Measurements from ENCODE around the gene MTF2. TPM values are rescaled to one million over a fixed set of nuclear protein-coding genes. Genes with fewer than 3 reads are reported as not detected.

The MTF2 gene
- total and polyA plus RNA-seq, 2 experiments from 2014 or later: 82.1 to 133 TPM

- H3K36me3 Mint-ChIP-seq (ENCODE audit: low read depth): no peaks in the 10 kb centered on the region
- Histone ChIP-seq H2AFZ (peak overlapping the region; percentile 54; the same call in 1 of the 2 replicates), H3K27me3 (ENCODE audit: insufficient read depth) (no peaks in the 10 kb centered on the region), H3K4me1 (ENCODE audit: insufficient read depth) (no peaks in the 10 kb centered on the region), H3K9me2 (ENCODE audit: insufficient read depth) (no peaks in the 10 kb centered on the region), H3K79me2 (replicated peaks; ENCODE audit: insufficient read depth) (no peaks in the 10 kb centered on the region), H3K27ac (ENCODE audit: low read depth) (no peak overlapping the region), H3K4me2 (no peak overlapping the region), H3K4me3 (no peak overlapping the region), H3K36me3 (ENCODE audit: insufficient read depth) (no peaks in the 10 kb centered on the region), H4K20me1 (replicated peaks; ENCODE audit: insufficient read depth) (no peaks in the 10 kb centered on the region), H3F3A (replicated peaks; ENCODE audit: low read depth) (no peaks in the 10 kb centered on the region)
- DNase-seq (ENCODE audit: low spot score) (no peak), ATAC-seq (no peak)
- no peaks in the 10 kb centered on the region for H3K27me3 Mint-ChIP-seq (ENCODE audit: insufficient read depth, low read depth, poor library complexity)
- no peak overlapping the region for H3K4me3 Mint-ChIP-seq
- H3K4me1 Mint-ChIP-seq: peaks cover 4% of the 10 kb centered on the region; the same call in 1 of the 3 replicates
- TF ChIP-seq ZNF462 (CRISPR knock-in tag; IDR thresholded peaks at IDR 0.05): no peak
- TF ChIP-seq POLR2AphosphoS5 (IDR thresholded peaks at IDR 0.05; ENCODE audit: low read depth): no peak
- H3K27ac Mint-ChIP-seq: no peak overlapping the region
- H3K9me3 Mint-ChIP-seq: no peaks in the 10 kb centered on the region
Measured at GRCh38 chr1:93033785-93034184, 45.3 kb upstream of the MTF2 start.

GRCh38 chr1:93034397-93034796 lies 44.7 kb upstream of the MTF2 start:
- H3K4me3 Mint-ChIP-seq: no peak overlapping the region
- no peaks in the 10 kb centered on the region for H3K9me3 Mint-ChIP-seq
- no peak for TF ChIP-seq ZNF331 (CRISPR knock-in tag; IDR thresholded peaks at IDR 0.05; ENCODE audit: low read depth)
- TF ChIP-seq CREB1 (CRISPR knock-in tag; IDR thresholded peaks at IDR 0.05; ENCODE audit: low read depth): no peak
- TF ChIP-seq STAT1 (IDR thresholded peaks at IDR 0.05; ENCODE audit: unreplicated experiment): no peak
- no peak for TF ChIP-seq ZNF462 (CRISPR knock-in tag; IDR thresholded peaks at IDR 0.05)
- no peak for TF ChIP-seq EZH2 (IDR thresholded peaks at IDR 0.05; ENCODE audit: low read depth, unreplicated experiment)
- Histone ChIP-seq H3K79me2 (replicated peaks; ENCODE audit: insufficient read depth) (no peaks in the 10 kb centered on the region), H3K27ac (ENCODE audit: low read depth) (no peak overlapping the region), H3K4me2 (no peak overlapping the region), H3F3A (replicated peaks; ENCODE audit: low read depth) (no peaks in the 10 kb centered on the region), H4K20me1 (replicated peaks; ENCODE audit: insufficient read depth) (no peaks in the 10 kb centered on the region), H3K4me1 (ENCODE audit: insufficient read depth) (no peaks in the 10 kb centered on the region), H3K9me2 (ENCODE audit: insufficient read depth) (no peaks in the 10 kb centered on the region), H2AFZ (no peak overlapping the region), H3K4me3 (no peak overlapping the region), H3K36me3 (ENCODE audit: insufficient read depth) (no peaks in the 10 kb centered on the region), H3K27me3 (ENCODE audit: insufficient read depth) (no peaks in the 10 kb centered on the region)
- peaks cover 4% of the 10 kb centered on the region; the same call in 1 of the 3 replicates for H3K4me1 Mint-ChIP-seq
- H3K27me3 Mint-ChIP-seq (ENCODE audit: insufficient read depth, low read depth, poor library complexity): no peaks in the 10 kb centered on the region
- ATAC-seq: no peak
- H3K27ac Mint-ChIP-seq: no peak overlapping the region
- DNase-seq (ENCODE audit: low spot score): no peak
- no peaks in the 10 kb centered on the region for H3K36me3 Mint-ChIP-seq (ENCODE audit: low read depth)
